Measurements from ENCODE around the gene GPRIN1.

Gene GPRIN1

DNA sequence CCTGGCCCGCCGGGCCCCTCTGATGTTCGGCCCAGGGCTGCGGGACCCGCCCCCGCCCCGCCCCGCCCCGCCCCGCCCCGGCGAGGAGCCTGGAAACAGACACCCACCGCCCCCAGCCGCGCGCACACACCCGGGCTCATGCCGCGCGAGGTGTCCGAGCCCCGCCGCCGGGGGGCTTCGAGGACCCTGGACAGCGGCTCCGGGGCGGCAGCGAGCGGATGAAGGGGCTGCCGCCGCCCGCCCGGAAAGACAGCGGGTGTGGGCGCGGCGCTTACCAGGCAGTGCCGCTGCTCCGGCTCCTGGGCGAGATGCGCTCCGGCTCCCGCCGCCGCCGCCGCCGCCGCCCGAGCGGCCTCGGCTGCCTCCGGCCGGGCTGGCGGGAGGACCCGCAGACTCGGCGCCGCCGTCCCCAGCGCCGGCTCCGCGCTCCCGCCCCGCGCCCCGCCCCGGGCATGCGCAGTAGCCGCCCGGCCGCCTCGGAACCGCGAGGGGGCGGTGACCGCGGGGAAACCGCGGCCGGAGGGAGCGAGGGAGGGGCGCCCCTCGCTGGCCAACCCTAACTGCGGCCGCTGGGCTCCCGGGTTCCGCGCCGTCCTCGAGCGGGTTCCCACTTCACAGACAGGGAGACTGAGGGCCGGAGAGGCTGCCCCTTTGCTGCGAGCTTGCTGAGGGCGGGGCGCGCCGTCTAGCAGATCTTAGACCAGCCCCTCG lies at the start of gene GPRIN1:
GPRIN1 (minus strand) TSS at position 433 of the 711 bp plus-strand sequence. CDS start 10,322 bp downstream, outside the sequence.
- DNase-seq (ENCODE audit: low read depth) = peak; percentile 22

- no peak for DNase-seq (ENCODE audit: low read depth)
Observed at GRCh38 chr5:176659512-176659839, 49.5 kb upstream of the GPRIN1 start.

GRCh38 chr5:176658817-176659511 lies 49.0 kb upstream of the GPRIN1 start:
- DNase-seq (ENCODE audit: low read depth) = no peak

GRCh38 chr5:176658007-176658599 lies 48.1 kb upstream of the GPRIN1 start:
- DNase-seq (ENCODE audit: low read depth) = no peak

DNA sequence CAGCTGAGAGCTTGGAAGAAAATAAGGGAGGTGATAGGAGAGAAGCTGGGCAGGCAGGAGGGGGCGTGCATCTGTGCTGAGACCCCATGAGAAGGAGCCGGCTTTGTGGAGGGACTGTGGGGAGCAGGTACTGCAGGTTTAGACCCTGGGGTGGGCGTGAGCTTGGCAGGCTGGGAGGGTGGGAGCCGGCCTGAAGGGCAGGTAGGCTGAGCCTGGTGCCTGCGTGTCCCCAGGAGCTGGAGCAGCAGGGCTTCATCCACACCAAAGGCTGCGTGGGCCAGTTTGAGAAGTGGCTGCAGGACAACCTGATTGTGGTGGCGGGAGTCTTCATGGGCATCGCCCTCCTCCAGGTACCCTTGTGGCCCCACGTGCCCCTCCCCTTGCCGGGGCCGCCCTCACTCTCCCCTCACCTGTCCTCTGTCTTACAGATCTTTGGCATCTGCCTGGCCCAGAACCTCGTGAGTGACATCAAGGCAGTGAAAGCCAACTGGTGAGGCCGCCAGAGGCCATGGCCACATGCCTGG lies 46.6 kb upstream of the GPRIN1 start:
- DNase-seq (ENCODE audit: low read depth) = no peak

GRCh38 chr5:176654856-176655255 lies 44.9 kb upstream of the GPRIN1 start:
- DNase-seq (ENCODE audit: low read depth) = no peak

DNA sequence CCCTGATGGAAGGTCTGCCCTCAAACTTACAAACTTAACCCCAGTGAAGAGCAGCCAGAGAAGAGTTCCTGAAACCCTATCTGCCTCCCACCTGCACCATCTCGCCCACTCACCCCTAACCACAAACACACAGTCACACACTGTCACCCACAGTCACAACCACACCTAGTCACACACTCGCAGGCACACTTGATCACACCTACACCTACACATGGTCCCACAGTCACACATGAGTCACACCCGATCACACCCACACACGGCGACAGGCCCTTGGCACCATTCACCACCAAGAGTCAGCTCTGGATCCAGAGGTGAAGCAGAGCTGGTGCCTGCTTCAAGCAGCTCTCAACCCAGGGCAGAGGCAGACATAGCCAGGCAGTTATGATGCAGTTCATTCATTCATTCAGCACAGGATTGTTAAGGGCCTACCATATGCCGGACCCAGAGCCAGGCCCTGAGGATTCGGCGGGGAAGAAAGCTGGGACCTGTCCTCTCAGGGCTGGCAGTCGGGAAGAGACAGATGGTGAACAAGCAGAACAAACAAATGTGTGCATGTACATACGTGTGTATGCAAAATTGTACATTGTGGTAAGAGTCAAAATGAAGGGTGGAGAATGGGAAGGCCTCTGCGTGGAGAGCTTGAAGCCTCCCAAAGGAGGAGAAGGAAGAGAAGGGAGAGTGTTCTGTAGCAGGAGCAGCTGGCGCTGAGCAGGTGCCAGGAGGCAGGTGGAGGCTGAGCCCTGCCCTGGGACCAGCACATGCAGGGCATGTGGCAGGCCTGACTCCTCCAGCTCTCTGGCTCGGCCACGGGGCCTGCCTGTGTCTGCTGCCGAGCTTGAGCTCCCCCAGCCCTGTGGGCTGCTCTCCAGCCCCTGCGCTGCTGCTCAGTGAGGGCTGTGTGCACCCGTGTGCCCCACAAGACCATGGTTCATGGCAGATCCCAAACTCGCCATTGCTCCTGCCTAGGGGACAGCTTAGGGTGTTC lies 43.7 kb upstream of the GPRIN1 start:
- no peak for DNase-seq (ENCODE audit: low read depth)

DNA sequence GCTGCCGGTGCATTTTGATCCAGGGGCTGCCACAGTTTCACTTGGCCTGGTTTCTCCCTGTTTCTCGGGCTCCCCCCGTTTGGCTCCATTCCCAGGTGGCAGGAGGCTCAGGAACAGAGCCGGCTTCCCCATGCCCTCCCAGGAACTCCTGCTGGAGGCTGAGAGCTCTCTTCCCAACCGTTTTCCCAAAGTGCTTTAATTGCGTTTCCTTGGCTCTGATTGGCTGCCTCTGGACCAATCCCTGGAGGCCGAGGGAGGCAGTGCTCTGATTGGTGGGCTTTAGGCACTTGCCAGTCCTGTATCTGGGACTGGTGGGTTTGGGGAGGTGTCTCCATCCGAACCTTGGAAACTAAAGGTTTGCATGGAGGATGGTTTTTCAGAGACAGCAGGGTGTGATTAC lies 42.2 kb upstream of the GPRIN1 start:
- DNase-seq (ENCODE audit: low read depth) = no peak

DNA sequence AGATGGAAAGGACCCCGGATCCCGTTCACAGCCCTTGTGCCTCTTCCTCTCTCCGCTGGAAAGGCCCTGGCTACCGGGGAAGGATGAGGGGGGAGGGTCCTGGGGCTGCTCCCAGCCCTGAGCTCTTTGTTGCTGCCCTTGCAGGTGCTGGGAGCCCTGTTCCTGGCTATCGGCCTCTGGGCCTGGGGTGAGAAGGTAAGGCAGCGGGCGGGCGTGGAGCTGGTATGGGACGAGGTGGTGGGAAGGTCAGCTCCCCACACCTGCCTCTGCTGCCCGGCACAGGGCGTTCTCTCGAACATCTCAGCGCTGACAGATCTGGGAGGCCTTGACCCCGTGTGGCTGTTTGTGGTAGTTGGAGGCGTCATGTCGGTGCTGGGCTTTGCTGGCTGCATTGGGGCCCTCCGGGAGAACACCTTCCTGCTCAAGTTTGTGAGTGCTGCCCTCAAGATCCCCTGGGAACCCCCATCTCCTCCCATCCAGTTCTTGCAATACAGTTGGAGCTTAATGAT lies 41.6 kb upstream of the GPRIN1 start:
- no peak for DNase-seq (ENCODE audit: low read depth)

GRCh38 chr5:176650354-176650884 lies 40.5 kb upstream of the GPRIN1 start:
- no peak for DNase-seq (ENCODE audit: low read depth)

GRCh38 chr5:176648474-176649194 lies 38.7 kb upstream of the GPRIN1 start:
- no peak for DNase-seq (ENCODE audit: low read depth)

GRCh38 chr5:176647843-176648473 lies 38.0 kb upstream of the GPRIN1 start:
- no peak for DNase-seq (ENCODE audit: low read depth)

- DNase-seq (ENCODE audit: low read depth) = peak; percentile 91
Observed at GRCh38 chr5:176647030-176647842, 37.3 kb upstream of the GPRIN1 start, which contains the start of gene TSPAN17. Gene TSPAN17 (plus strand): TSS chr5:176647484. CDS start chr5:176647616, 132 bp downstream.

DNA sequence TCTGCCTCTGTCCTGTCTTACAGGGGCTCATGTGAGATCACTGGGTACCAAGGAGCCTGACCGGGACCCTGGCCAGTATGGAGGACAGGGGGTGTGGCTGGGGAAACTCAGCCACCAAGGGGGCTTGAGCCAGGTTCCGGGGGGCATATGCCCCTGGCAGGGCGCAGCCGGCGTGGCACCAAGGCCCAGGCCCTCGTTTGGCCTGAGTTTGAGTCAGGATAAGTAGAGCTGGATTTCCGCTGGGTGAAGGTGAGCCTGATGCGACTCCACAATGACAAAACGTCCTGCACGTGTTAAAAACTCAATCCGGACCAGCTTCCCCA lies 36.7 kb upstream of the GPRIN1 start:
- DNase-seq (ENCODE audit: low read depth) = no peak

DNA sequence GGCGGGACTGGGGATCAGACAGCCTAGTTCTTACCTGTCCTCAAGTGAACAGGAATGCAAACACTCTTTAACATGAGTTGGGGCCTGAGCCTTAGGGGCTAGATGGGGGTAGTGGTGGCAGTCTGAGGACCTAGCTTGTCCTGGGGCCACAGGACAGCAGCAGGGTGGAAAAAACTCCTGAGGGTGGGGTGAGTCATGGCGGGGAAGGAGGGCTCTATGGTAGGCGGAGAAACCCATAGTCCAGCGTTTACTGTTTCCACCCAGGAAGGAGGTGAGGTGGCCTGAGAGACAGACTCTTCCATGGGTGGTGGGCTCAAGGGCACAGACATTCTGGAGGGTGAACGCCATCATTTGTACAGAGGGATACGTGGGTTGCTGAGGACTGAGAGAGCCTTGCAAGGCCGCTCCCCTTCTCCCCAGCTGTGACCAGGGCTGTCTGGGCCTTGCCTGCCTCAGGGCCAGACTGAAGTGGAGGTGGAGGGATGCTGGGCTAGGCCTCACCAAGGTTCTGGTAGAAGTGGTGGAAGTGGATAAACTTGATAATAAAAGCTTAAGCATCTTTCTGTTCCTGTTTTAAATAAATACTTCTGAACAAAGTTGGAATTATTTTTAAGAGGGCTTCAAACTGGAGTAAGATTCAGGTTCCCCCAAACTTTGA lies 36.2 kb upstream of the GPRIN1 start:
- no peak for DNase-seq (ENCODE audit: low read depth)

DNA sequence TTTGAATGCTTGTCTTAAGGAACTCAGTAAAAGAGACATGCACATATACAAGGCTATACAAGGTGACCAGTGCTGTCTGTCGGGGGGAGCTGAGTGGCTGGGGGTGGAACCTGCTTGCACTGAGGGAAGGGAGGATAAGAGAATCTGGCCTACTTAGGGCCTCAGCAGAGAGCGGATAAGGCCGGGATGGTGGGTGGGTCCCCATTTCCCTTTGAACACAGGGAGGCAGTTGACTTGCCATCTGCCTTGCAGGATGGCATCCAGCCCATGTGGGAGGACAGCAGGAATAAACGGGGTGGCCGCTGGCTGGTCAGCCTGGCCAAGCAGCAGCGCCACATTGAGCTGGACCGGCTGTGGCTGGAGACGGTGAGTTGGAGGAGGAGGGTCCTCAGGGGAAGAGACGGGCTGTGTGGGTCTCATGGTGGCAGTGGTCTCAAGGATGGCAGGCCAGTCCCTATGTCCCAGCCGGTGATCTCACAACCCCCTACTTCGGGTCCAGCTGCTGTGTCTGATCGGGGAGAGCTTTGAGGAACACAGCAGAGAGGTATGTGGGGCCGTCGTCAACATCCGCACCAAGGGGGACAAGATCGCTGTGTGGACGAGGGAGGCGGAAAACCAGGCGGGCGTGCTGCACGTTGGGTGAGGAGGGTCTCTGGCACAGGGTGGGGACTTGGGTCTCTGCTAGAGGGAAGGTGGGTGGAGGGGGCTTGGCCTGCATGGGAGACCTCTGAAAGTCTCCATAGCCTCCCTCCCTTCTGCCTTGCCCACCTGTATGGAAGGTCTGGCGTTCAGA lies 35.1 kb upstream of the GPRIN1 start:
- no peak for DNase-seq (ENCODE audit: low read depth)

GRCh38 chr5:176644294-176644693 lies 34.3 kb upstream of the GPRIN1 start:
- no peak for DNase-seq (ENCODE audit: low read depth)
